CD4-positive, alpha-beta T cell treated with Interleukin-15 for 1 hour (primary cell): ENCODE results near the gene CD99.
"Not testable (repeated sequence)": the region's sequence is repeated elsewhere in the genome, so short reads cannot be mapped to it uniquely, and the experiment has no call there.

Experiments used
- DNase-seq: peaks from one replicate; pipeline ENCODE4 v3.0.0-alpha.2; 2020

CD99 gene

DNA sequence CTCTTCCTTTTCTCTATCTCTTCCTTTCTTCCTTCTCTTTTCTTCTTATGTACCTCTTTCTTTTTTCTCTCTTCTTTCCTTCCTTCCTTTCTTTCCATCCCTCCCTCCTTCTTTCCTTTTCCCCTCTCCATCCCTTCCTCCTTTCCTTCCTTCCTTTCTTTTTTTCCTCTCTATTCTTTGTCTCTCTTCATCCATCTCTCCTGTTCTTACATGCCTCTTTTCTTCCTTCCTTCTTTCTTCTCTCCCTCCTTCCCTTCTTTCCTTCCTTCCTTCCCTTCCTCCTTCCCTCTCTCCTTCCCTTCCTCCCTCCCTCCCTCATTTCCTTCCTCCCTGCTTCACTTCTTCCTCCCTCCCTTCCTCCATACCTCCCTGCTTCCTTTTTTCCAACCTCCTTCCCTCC lies 41.6 kb downstream of the CD99 start:
- DNase-seq: no peak

DNA sequence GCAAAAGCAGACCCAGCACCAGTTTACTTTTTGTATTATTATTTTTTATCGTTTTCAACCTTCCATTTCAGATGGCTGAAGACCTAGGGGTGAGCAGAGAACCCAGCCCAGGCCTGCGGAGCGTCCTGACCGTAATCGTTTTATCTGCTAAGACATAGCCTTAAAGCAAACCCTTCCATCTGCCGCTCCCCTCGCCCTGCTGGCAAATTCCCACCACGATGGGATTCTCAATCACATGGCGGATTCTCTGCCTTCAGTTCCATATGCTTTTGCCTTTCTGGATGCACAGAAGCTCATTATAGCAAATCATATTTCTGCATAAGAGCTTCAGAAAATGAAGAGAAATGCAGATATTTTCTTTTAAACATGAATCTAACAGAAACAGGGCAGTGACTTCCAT lies 42.2 kb downstream of the CD99 start:
- DNase-seq: no peak

DNA sequence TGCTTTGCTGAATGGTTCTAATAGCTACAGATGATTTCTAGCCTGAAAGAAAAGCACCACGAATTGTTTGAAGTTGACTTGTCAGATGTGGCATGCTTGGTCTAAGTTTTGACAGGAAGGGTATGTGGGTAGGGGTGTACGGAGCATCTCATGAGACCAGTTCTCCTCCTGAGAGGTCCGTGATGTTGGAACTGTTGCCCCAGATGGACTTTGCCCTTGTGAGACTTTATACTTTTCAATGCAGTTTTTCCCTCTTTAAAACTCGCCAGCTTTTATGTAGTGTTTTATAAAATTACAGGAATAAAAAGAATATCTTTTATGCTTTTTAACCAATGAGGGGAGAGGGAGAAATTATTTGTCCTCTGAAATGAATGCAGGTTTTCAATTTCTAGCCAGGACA lies 44.2 kb downstream of the CD99 start:
- no peak for DNase-seq

DNA sequence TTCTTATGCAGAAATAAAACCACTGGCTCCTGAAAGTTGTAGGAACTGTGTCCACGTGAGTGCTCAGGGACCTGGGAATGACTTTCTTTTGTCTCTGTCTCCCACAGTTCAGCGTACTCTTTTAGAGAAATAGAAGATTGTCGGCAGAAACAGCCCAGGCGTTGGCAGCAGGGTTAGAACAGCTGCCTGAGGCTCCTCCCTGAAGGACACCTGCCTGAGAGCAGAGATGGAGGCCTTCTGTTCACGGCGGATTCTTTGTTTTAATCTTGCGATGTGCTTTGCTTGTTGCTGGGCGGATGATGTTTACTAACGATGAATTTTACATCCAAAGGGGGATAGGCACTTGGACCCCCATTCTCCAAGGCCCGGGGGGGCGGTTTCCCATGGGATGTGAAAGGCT lies 49.6 kb downstream of the CD99 start:
- no peak for DNase-seq

- DNase-seq: no peak
Observed at GRCh38 chrX:2741386-2741785, 50.3 kb downstream of the CD99 start.

DNA sequence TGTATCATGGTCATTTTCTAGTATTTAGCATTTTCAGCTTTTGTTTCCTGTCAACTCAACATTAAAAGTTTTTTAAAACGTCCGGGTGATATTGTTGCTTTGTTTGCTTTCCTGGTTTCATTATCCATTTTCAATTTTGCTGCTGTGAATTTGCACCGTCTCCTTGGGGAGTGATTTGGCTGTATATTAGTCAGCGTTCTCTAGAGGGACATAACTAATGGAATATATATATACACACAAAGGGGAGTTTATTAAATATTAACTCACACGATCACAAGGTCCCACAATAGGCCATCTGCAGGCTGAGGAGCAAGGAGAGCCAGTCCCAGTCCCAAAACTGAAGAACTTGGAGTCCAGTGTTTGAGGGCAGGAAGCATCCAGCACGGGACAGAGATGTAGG lies 55.2 kb downstream of the CD99 start:
- not testable (repeated sequence) for DNase-seq

GRCh38 chrX:2748171-2748814 lies 57.2 kb downstream of the CD99 start:
- no peak for DNase-seq

DNA sequence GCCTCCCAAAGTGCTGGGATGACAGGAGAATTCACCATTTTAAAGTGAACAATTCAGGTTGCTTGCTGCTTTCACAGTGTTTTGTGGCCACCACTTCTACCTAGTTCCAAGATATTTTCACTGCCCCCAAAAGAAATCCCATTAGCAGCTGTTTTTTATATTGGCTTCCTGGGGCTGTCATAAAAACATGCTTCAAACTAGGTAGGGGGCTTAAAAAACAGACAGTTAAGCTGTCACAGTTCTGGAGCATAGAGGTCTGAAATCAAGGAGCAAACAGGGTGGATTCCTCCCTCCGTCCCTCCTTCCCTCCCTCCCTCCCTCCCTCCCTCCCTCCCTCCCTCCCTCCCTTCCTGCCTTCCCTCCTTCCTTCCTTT lies 57.7 kb downstream of the CD99 start:
- DNase-seq: no peak

GRCh38 chrX:2751291-2751690 lies 60.2 kb downstream of the CD99 start:
- no peak for DNase-seq

DNA sequence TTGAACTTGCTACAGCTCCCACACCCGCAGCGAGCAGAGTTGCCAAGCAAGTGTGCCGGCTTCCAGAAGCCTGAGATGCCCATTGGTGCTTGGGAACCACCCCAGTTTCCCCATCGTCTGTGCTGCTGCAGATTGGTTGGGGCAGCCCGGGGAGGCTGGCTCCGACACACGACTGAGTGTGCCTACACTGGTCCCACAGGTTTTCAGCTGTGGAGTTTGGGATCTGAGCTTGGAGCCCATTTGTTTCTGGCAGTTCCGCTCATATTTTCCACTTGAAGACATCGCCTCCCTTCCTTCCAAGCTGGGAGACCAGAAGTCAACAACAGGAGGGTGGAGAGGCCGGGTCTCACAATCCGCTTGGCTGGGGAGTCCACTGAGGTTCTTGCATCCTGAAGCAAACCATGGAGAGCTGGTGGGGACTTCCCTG lies 60.8 kb downstream of the CD99 start, which contains the start of gene XG:
XG (plus strand) TSS at position 167 of the 427 bp plus-strand sequence; CDS start at position 402, 235 bp downstream.
- not testable (repeated sequence) for DNase-seq

DNA sequence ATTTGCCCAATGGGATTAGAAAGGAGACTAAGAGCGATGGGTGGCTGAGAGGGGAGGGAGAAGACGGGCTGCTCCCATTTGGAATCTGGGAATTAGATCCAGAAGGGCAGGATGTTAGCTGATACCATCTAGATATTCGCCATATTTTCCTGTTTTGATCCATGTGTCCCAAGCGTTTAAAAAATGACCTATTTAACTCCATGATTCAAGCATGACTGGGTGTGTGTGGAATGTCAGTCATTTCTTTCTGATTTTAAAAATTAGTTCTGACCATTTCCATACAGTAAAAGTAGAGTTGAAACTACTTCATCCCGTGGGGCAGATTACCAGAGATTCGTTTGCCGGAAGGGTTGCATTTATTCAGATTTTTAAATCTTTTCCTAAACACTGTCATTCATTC lies 61.3 kb downstream of the CD99 start:
- DNase-seq: not testable (repeated sequence)

DNA sequence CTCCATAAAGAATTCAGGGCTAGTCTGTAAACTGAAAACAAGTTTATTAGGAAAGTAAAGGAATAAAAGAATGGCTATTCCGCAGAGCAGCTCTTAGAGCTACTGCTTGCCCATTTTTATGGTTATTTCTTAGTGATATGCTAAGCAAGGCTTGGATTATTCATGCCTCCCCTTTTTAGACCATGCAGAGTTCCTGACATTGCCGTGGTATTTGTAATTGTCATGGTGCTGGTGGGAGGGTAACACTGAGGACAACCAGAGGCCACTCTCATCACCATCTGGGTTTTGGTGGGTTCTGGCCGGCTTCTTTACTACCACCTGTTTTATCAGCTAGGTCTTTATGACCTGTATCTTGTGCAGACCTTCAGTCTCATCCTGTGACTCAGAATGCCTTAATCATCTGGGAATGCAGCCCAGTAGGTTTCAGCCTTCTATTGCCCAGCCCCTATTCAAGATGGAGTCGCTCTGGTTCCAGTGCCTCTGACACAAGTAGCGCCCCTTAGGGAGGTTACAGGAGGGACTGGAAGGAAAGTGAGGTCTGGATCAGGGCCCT lies 64.1 kb downstream of the CD99 start:
- DNase-seq: not testable (repeated sequence)

DNA sequence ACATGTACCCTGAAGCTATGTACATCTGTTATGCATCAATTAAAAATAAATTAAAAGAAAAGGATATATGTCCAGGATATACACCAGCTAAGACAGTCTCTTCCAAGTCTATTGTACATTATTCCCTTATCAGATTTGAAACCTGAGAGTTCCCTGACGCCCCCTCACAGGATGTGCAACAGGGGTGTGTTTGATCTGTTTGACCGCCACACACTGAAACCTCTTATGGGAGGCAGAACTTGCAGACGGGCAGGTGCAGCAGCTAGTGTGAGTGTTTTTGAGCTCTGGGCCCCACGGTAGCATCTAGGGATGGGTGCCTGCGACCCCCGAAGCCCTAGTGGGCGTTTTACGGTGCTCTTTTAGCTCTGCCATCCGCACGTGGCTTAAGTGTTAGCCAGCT lies 65.5 kb downstream of the CD99 start:
- no peak for DNase-seq

- no peak for DNase-seq
Observed at GRCh38 chrX:2761246-2761645, 70.2 kb downstream of the CD99 start.

DNA sequence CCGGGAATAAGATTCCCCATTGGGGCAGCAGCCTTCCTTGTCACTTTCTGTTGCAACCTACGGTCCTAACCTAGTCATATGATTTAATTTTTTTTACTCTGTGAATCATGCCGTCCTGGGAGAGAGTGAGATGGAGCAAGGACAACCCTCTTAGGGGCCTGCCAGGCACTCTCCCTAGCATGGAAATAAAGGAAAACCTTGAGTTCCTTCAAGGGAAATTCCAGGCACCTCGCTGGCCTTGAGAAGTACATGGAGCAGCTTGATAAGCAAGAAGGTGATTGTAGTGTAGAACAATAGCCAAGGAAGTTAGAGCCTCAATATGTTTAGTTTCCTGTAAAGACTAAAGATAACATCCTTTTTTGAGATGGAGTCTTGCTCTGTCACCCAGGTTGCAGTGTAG lies 71.6 kb downstream of the CD99 start:
- not testable (repeated sequence) for DNase-seq

- not testable (repeated sequence) for DNase-seq
Observed at GRCh38 chrX:2764766-2765548, 73.9 kb downstream of the CD99 start.

GRCh38 chrX:2765549-2765830 lies 74.4 kb downstream of the CD99 start:
- no peak for DNase-seq

DNA sequence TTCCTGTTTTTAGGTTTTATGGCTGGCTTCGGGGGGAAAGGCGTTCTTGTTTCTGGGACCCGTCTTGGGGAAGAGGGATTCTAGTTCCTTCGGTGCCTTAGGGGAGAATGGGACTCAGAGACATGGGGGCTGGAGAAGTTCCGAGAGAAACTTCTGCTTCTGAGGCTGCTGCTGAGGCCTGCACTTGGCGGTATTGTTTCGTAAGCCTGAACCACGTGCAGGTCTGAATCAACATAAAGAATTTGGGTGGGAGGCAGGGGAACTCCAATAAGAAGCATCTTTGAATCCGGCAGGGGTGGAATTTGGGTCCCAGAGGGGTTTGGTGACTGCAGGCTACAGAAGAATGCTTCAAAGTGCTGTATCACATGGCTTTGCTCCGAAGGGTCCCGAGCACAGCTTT lies 75.8 kb downstream of the CD99 start:
- peak; percentile 32 for DNase-seq

DNA sequence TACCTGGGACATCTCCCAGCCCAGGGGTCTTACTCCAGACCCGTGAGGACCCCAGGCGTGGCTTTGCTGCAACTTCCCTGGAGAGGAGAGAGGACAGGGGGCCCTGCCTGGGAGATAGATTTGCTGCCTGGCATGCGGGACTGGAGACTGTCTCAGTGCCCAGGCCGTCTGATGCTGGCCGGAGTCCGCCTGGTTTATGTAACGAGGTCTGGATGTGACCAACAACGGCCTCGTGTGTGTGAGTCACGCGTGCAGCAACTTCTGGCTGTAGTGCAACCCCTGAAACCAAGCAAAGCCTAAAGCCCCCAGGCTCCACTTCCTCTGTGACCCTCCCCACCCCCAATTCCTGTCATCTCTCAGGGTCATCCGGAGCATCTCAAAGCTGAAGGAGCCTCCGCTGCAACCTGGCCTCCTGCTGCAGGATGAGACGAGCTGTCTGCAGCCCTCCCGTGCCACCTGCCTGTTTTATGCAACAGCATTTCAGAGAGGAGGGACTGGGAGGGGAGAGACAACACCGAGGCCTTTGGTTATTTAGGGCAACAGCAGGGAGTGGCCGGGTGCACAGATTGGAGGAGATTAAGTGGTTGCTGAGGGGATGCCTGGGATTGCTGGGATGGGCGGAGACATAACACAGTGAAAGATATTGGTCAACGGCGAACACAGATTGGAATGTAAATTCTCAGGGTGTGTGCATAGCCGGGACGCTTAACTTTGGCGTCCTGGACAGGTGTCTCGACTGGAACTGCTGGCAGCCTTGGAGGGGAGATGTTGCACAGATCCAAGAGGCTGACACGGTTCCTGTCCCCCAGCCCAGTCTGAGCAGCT lies 76.7 kb downstream of the CD99 start:
- DNase-seq: peak; percentile 60

DNA sequence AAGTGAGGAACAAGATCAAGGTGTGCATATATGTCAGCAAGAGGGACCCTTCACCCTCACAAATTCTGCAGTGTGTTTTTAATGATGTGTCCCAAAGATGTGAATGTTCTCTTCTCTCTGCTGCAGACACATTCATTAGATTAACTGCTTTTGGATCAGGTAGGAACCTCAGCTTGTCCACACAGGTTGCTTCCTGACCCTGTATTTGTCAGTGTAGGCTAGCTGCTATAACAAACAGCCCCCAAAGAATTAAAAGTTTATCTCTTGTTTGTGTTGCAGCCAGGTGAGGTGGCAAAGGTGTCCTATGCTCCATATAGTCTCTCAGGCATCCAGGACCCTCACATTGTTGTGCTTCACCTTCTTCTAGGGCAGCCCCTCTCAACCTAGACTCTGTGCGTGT lies 78.5 kb downstream of the CD99 start:
- DNase-seq: no peak

DNA sequence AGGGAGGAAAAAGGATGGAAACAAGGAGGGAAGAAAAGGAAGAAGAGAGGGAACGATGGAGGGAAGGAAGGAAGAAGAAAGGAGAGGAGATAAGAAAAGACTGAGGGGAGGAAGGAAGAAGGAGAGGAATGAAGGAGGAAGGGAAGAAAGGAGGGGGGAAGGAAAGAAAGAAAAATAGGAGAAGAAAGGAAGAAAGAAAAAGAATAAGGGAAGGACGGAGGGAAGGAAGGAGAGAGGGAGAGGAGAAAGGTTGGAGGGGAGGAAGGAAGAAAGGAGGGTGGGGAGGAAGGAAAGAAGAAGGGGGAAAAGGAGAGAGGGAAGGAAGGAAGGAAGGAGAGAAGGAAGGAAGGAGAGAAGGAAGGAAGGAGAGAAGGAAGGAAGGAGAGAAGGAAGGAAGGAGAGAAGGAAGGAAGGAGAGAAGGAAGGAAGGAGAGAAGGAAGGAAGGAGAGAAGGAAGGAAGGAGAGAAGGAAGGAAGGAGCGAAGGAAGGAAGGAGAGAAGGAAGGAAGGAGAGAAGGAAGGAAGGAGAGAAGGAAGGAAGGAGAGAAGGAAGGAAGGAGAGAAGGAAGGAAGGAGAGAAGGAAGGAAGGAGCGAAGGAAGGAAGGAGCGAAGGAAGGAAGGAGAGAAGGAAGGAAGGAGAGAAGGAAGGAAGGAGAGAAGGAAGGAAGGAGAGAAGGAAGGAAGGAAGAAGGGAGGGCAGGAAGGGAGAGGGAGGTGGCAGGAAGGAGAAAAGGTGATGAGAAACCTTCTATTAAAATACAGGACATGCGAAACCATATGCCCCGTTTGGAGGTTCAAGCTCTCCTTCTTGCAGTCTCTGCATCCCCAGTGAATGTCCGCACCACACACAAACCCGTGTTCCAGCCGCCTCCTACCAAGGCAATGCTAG lies 82.3 kb downstream of the CD99 start:
- DNase-seq: not testable (repeated sequence)

DNA sequence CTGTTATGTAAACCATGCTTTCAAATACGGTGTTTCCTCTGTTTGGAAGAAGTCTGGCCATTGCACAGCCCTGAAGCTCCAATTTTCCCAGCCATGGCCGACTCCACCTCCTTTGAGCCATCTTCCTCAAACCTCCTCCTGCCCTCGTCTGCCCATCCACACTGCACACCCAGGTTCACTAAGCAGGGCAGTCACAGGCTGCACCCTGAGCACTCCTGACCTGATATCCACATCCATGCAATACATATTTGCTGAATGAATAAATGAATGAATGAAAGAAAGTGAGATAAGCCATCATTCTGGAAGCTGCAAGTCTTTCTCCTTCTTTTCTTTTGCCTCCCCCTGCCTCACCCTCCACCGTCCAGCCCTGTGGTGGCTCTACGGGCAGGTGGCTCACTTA lies 83.0 kb downstream of the CD99 start:
- DNase-seq: no peak

DNA sequence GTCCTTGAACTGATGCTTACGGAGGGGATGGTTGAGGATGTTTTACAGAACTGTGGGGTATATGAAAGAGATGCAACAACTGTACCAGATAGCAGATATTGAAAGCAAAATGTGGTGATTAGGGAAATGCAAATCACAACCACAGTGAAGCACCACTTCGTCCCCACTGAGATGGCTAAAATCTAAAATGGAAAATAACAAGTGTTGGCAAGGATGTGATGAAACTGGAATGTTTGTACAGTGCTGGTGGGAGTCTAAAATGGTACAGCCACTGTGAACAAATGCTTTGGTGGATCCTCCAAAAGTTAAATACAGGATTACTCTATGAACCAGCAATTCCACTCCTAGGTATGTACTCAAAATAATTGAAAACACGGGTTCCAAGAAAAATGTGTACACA lies 83.7 kb downstream of the CD99 start:
- DNase-seq: no peak
